Right renal cortex interstitium (tissue), 3 donors: ENCODE measurements around the gene PRPSAP2. TPM values are rescaled to one million over a fixed set of nuclear protein-coding genes. Genes with fewer than 3 reads are reported as not detected.

ENCODE experiments used
- DNase-seq, 3 donors: peaks; one replicate each; pipeline ENCODE4 v3.0.0-alpha.2; 2013; ENCODE audit warnings: low read depth in 3 of 3, low spot score in 2 of 3
- polyA plus RNA-seq, 3 donors: library from polyadenylated mRNA; unstranded; fragments of 120-200 nt; gene quantifications; one replicate each; pipeline ENCODE4 v1.2.1, GENCODE V29; 2013; ENCODE audit not compliant: insufficient read length in 3 of 3

Gene PRPSAP2
- polyA plus RNA-seq, 3 donors = 60.6 to 61.4 (median 61.2) TPM

DNA sequence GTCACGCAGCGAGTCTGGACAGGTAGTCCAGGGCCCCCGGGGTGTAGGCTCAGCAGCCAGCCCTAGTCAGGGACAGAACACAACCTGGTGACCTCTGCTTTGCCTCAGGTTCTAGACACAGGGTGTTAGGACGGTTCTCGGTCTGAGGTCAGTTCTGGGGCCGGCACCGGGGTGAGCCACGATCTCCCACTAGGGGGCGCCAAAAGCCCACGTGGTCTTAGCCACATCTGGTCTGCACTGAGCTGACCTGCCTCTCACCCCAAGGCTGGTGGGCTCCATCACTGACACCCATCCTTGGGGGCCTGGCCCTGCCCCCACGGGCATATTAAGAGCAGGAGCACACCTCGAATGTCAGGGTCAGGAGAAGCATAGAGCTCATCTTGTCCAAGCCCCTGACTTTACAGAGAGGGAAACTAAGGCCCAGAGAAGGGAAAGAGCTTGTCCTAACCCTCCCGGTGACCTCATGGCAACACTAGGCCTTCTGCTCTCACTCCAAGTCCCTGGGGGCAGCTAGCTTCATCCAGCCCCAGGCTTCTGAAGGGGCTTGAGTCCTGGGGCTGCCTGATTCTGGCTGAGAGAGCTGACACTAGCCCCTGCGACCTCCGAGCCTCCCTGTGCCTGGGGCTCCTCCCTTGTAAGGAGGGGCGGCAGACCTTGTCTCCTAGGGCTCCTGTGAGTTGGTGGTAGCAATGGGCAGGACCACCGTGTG is 103.0 kb downstream of the PRPSAP2 start:
- DNase-seq = no peak

DNA sequence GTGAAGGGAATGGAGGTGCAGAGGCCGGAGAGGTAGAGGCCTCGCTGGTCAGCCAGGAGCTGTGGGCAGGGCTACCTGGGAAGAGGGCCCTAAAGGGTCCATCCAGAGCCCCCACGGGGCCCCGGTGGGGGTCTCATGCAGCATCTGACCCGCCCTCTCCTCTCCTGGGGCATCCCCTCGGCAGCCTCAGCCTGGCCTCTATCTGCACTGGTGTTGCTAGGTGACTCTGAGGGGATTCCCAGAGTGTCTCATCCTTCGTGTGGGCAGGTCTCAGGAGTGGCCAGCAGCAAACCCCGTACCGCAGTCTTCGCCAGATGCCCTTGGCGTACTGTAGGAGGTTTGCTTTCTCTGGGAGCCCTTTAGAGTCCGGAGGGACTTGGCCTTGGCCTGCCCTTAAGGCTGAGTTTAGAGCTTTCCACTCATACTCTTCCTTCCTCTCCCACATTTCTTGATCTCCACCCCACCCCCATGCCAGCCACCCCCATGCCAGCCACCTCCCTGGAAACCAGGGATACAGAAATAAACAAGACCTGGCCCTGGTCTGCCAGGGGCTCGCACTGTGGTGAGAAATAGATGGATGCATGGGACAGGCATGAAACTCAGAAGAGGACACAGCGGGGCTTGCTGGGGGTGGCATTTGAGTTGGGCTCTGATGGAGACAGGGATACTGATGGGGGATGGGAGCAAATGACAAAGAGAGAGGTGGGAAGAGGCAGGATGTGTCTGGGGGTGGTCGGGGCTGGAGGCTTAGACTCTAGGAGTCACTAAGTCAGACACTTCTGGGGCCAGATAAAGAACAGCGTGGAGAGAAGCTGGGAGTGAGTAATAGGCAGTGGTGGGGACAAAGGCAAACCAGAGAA is 103.9 kb downstream of the PRPSAP2 start:
- DNase-seq = no peak

GRCh38 chr17:18962494-18962815 is 104.5 kb downstream of the PRPSAP2 start:
- DNase-seq = no peak

DNA sequence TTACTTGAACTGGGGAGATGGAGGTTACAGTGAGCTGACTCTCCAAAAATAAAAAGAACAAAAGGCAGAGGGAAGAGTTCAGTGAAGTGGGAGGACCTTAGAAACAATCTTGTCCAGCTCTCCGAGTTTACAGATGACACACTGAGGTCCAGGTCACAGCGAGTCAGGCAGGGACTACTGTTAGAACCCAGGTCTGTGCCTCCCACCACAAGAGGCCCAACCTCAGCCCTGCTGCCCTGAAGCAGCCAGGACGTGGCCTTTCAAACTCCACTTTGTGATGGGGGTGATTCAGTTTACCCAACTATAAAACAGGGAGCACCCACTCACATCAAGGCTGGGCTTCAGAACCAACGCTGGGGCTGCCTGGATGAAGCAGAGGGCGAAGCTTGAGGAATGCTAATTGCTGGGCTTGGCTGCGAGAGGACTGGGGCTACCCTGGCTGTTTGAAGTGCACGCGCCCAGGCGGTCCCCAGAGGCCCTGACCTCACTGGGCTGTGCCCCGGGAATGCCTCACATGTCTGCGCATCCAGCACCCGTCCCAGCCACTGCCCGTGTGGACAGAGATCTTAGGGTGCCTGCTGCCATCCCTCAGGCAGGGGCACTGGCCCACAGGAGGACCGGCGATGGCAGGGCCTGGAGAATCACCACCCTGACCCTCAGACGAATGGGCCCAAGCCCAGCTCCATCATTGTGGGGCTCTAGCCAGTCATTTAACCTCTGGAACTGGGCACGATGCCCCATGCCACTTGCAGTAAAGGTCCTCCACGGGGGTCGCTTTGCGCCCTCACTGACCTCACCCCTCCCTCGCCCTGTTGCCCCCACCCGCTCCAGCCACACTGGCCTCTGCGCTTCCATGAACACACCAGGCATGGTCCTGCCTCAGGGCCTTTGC is 105.4 kb downstream of the PRPSAP2 start:
- DNase-seq = no peak

DNA sequence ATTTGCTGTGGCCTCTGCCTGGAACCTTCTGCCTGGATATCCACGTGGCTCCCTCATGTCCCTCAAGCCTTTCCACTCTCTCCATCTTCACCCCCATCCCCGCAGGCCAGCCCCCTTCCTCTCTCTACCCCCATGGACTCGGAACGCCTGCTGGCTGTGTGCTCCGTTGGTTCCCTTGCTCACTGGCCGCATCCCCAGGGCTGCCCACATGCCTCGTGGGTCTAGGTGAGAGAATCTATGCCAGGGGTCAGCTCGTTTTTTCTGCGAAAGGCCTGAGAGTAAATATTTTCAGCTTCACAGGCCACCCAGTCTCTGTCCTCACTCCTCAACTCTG is 106.1 kb downstream of the PRPSAP2 start:
- DNase-seq = no peak

DNA sequence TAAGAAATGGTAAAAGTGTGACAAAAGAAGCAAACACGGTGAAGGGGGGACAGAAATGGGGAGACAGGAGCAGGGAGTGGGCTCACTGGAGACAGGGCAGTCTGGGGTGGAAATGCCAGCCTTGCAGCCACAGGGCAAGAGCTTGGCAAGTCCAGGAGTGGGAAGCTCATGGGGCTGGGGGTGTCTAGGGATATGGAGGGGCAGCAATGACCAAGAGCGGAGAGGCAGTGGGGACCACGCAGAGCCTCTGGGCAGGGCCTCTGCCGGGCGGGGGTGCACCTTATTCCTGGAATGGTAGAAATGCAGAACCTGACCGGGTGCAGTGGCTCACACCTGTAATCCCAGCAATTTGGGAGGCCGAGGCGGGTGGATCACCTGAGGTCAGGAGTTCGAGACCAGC is 106.6 kb downstream of the PRPSAP2 start:
- DNase-seq = no peak

GRCh38 chr17:18965530-18966236 is 107.8 kb downstream of the PRPSAP2 start:
- no peak for DNase-seq

GRCh38 chr17:18966831-18967624 is 109.1 kb downstream of the PRPSAP2 start:
- peak in 1 of 3 donors; percentile 55 for DNase-seq

DNA sequence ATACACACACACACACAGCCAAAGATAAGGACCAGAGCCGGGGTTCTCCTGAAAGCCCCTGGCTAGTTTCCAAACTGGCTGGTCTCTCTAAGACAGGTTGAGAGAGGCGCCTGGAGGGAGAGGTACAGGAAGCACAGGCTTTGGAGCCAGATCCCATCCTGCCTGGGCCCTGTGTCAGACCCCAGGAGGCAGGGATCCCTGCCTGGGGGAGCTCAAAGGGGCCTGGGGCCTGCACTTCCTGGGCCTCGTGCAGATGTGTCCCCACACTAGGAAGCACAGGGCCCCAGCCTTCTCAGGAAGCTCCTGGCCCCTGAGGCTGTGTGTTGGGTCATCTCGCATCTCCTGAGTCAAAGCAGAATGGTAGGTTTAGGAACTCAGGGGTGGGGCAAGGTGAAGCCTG is 110.0 kb downstream of the PRPSAP2 start:
- DNase-seq = no peak

DNA sequence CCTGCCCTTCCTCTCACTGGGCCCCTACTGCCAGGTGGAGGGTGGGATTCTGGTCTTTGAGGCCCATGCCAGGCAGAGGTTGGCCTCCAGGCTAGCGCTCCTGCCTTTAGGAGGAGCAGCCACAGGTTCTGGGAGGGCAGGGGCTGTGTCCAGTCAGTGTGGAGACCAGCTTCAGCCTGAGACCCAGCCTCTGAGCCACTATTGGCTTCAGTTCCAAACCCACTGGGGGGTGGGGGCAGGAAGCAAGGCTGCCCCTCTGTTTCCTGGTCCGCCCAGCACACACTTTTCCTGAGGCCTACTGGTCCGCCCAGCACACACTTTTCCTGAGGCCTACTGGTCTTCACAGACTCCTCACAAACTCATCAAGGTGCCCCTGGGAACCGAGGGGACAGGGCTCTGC is 110.4 kb downstream of the PRPSAP2 start:
- DNase-seq = no peak

DNA sequence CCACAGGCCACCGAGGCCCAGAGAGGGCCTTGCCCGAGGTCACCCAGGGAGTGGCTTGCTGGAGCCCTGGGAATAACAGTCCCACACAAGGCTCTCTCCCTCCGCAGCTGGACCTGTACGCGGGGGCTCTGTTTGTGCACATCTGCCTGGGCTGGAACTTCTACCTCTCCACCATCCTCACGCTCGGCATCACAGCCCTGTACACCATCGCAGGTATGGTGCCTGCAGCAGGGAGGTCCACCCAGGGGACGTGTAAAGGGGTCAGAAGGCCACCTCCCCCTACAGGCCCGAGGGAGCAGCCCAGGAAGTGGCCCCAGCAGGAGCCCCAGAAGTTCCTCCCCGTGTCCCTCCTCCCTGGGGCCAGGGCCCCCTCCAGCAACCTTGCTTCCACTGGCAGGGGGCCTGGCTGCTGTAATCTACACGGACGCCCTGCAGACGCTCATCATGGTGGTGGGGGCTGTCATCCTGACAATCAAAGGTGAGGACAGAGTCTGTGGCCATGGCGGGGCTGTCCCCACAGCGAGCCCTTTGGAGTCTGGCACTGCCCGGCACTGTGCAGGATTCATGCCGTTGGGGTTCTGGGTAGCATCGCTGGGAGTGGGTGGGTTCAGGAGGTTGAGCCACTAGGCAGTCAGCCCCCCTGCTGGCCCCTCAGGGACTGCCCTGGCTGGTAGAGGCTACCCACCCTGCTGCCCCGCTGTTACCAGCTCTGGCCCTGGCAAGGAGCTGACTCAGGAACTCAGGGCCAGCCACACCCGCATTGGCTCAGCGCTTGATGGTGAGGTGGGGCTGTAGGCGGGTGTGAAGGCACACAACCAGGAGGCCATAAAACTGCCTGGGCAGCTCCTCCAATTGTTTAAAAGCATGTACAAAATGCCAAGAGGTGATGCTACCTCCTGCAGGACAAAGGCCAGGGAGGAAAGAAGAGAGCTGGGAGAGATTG is 111.3 kb downstream of the PRPSAP2 start:
- DNase-seq = no peak

DNA sequence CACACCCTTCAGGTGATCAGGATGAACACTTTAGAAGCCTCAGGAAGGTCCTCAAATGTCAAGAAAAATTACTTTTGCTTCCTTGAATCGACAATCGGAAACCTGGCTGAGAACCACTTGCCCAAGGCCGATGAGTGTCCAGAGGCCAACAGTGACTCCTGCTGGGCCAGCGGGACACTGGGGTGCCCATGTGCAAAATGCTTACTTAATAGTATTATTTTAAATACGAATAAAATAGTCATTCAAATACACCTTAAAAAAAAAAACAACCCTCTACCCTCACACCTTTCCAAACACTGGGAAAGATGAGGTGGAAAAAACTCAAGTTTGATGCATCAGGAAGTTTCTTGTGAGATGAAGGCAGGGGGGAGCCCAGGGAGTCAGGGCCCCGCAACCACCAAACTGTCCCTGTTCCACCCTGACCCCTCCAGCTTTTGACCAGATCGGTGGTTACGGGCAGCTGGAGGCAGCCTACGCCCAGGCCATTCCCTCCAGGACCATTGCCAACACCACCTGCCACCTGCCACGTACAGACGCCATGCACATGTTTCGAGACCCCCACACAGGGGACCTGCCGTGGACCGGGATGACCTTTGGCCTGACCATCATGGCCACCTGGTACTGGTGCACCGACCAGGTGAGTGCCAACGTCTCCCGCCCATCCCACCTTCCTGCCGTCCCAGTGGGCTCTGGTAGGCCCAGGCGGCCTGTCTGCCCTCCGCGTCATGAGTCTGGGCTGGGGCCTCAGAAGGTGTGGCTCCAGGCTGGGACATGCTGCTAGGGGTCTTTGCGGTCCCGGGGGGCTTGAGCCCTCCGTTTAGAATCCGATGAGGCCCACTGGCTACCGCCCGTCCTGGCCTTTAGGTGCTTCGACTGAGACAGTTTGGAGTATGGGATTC is 112.9 kb downstream of the PRPSAP2 start:
- no peak for DNase-seq

DNA sequence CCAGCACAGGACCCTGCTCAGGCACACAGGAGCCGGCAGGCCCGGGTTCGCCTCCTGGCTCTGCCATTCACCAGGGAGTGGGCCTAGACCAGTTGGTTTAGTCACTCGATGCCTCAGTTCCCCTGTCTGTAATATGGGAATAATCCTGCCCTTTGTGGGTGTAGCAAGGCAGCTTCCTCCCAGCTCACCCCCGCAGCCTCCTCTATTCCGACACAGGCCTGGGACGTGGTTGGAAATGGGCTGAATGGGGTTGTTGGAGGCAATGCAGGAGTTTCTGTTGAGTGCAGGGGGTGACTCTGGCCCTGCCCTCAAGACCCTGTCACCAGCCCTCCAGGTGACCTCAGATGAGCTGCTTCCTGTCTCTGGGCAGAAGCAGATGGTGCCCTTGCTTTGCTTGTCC is 113.9 kb downstream of the PRPSAP2 start:
- no peak for DNase-seq

DNA sequence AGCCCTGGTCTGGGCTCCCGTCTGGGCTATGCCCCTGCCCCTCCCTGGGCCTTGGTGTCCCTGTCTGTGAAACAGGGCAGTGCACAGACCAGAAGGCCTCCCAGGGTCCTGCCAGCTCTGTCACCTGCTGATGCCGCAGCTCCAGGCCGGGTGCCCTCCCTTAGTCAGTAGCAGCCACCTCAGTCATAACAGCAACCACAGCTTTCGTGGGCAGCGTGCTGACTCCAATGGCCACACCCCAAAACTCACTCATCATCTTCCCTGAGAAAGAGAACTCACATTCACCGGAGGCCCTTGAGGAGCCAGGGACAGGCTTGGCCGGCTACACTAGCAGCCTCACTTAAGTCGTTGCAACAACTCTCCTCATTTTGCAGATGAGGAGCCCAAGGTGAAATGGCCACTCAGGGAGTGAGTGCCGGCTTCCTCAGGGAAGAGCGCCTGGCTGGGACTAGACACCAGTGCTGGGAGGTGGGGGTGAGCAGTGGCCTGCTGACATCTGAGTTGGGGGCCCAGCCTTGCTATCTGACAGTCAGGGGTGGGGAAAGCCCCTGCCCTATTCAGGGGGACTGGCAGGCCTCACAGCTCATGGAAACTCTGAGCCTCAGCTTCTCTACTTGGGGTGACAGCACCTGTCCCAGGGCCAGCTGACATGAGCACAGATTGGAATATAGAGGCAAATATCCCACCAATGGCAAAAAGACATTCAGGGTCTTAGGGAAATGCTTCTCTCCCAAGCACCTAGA is 116.6 kb downstream of the PRPSAP2 start:
- no peak for DNase-seq

DNA sequence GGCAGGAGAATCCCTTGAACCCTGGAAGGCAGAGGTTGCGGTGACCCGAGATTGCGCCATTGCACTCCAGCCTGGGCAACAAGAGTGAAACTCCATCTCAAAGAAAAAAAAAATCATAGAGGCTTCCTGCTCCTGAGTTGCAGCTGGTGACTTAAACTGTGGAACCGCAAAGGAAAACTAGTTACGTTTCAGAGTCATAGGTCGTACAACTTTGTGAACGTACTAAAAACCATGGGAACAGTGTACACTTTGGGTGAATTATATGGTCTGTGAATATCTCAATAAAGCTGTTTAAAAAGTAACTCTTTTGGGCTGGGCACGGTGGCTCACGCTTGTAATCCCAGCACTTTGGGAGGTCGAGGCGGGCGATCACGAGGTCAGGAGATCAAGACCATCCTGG is 117.7 kb downstream of the PRPSAP2 start:
- DNase-seq = no peak

DNA sequence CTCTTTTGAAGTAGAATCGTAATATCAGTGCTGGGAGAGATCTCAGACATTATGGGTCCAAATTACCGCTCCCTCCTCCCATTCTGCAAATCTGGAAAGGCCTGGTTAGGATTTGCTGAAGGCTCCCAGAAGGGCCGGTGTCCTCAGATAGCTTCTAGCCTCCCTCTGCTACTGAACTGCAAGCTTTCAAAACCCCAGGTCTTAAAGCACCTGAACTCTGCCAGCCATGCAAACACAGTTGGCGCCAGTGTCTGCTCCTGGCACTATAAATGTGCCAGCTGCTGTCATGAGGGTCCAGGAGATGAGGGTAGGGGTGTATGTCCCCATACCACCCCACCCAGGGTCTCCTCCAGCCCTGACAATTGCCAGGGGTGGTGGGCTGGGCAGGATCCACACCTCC is 118.3 kb downstream of the PRPSAP2 start:
- no peak for DNase-seq

DNA sequence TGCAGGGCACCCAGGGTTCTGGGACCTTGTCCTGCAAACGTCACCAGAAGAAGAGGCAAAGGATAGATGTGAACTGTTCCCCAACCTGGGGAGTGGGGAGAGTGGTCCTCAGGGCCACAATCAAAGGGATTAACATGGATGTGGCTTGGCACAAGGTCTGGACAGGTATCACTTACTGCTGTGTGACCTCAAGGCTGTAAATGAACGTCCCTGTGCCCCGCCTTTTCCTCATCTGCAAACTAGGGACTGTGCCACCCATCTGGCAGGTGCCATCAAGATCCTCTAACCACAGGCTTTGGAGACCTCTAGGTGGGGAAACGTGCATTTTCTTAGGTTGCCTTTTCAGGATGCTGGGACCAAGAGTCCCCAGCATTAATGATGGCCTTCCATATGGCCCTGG is 119.1 kb downstream of the PRPSAP2 start:
- DNase-seq = no peak
